A549 (cell line): Measurements from ENCODE around the gene SERPINF2.

Source experiments
- CTCF ChIP-seq: fragments of >200 bp; sonication (Bioruptor Twin); formaldehyde crosslinking; IDR thresholded peaks from 3 replicates; pipeline ENCODE4 v1.5.1; 2016
- HOXA7 ChIP-seq: fragments of 250-450 bp; sonication (Bioruptor Pico); IDR thresholded peaks from 2 replicates; pipeline ENCODE4 v1.5.0; 2020; ENCODE audit warnings: mild to moderate bottlenecking, moderate library complexity
- RAD21 ChIP-seq, 2 experiments: fragments of >200 bp in 1 of 2; sonication (Bioruptor Twin) in 1 of 2; formaldehyde crosslinking in 1 of 2; IDR thresholded peaks in 1 of 2; conservative IDR thresholded peaks in 1 of 2; 2 replicates in 1 of 2; 3 replicates in 1 of 2; pipeline ENCODE4 v1.6.1; 2012 to 2018; ENCODE audit warnings: inconsistent platforms in 1 of 2
- USF2 ChIP-seq: fragments of 450-650 bp; IDR thresholded peaks from 2 replicates; pipeline ENCODE4 v1.6.1; 2014; ENCODE audit warnings: antibody characterized with exemption

- TF ChIP-seq HOXA7 (CRISPR knock-in tag) (peak; percentile 98), CTCF (no peak), RAD21 (conservative IDR thresholded peaks at IDR 0.05 in 1 of 2, IDR thresholded peaks at IDR 0.05 in 1 of 2) (no peak), USF2 (no peak)
Measured at GRCh38 chr17:1710807-1711553, 31.7 kb upstream of the SERPINF2 start.
